Colon (tissue), 2 donors: Measurements from ENCODE around the gene PTPRN2.

Experiments used
- FAIRE-seq: peaks from 2 replicates; lab custom pipeline; 2012; peaks lifted over from hg19 to GRCh38; lab: Jason Lieb, UNC
- donor health status: control.
- donor health status: control.

PTPRN2 gene

DNA sequence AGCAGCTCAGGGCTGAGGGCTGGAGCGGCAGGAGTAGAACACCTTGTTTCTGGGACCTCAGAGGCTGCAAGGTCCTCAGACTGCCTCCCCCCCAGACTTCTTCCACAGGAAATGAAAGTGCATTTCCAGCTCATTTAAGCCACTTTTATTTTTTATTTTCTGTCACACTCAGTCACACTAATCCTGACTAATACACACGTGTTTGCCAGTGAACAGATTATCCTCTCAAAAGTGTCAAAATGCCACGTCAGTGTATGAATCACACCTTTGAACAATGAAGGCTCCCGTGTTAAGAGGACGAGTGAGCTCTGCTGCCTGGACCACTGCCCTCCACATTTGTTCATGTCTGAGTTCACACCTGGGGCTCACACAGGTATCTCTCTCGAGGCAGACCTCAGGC is 762.3 kb downstream of the PTPRN2 start:
- FAIRE-seq: no peak

GRCh38 chr7:157824819-157825121 is 762.9 kb downstream of the PTPRN2 start:
- no peak for FAIRE-seq

DNA sequence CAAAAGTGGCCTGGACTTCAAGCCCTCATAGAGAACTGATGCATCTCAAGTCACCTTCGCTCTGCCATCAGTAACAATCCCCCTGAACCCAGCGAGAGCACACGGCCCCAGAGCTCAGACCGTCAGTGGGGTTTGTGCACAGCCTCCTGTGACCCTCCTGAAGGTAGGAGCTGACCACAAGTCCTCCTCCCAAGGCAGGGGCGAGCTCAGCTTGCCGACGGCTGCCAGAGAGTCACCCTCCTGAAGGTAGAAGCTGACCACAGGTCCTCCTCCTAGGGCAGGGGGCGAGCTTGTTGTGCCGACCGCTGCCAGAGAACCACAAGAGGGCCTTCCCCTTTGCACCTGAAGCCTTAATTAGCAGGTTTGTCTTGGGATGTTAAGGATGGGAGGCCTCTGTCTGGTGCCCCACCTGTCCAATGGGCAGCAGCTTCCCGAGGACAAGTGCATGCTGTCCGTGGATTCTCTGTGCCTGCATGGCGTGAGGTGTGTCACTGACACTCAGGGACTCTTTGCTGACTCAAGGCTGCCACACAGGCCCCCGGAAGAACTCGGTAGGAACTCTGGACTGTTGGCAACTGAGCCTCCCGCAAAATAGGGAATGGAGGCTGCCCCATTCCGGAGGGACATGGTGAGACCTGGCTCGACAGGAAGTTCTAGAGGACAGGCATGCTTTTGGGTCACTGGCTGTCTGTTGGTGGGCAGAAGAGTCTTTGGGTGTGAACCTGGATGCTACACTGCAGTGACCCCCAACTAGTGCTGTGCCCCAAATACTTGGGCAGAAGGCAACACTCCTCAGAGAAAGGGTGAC is 763.4 kb downstream of the PTPRN2 start:
- no peak for FAIRE-seq

DNA sequence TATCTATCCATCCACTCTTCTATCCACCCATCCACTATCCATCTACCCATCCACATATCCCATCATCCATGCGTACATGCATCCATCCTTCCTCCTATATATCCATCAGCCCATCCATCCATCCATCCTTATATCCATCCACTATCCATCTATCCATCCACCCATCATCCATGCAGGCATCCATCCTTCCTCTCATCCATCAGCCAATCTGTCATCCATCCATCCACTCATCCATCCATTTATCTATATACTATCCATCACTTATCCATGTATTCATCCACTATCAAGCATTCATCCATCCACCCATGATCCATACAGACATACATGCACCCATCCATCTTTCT is 765.0 kb downstream of the PTPRN2 start:
- no peak for FAIRE-seq

DNA sequence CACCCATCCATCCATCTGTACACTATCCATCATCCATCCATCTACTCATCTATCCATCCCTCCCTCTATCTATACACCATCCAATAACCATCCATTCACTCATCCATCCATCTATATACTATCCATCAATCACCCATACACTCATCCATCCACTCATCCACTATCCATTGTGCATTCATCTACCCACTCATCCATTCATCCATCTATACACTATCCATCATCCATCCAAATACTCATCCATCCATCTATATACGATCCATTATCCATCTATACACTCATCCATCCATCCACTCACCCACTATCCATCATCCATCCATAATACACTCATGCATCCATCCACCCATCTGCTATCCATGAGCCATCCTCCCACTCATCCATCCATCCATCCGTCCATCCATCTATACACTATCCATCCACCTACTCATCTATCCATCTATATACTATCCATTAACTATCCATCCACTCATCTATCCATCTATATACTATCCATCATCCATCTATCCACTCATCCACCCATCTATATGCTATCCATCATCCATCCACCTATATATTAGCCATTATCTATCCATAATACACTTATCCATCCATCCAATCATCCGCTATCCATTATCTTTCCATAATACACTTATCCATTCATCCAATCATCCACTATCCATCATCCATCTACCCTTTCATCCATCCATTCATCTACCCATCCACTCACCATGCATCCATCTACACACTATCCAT is 765.5 kb downstream of the PTPRN2 start:
- FAIRE-seq: no peak

DNA sequence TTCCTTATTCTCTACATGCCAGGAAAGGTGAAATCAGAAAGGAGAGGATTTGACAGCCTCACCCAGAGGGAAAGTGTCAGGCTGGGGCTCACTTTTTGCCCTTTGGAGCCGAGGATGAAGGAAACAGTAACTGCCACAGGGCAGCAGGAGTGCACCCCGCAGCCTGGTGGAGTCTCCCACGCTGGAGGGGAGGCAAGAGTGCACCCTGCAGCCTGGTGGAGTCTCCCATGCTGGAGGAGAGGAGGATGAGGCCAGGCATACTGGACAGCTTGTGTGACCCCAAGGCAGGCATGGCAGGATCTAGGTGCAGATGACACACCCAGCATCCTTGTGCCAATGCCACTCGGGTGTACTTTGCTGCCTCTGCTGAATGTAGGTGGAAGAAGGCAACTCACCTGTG is 766.8 kb downstream of the PTPRN2 start:
- FAIRE-seq: no peak

- FAIRE-seq: no peak
These were observed 768.2 kb downstream of the PTPRN2 start for GRCh38 chr7:157819455-157819807.

DNA sequence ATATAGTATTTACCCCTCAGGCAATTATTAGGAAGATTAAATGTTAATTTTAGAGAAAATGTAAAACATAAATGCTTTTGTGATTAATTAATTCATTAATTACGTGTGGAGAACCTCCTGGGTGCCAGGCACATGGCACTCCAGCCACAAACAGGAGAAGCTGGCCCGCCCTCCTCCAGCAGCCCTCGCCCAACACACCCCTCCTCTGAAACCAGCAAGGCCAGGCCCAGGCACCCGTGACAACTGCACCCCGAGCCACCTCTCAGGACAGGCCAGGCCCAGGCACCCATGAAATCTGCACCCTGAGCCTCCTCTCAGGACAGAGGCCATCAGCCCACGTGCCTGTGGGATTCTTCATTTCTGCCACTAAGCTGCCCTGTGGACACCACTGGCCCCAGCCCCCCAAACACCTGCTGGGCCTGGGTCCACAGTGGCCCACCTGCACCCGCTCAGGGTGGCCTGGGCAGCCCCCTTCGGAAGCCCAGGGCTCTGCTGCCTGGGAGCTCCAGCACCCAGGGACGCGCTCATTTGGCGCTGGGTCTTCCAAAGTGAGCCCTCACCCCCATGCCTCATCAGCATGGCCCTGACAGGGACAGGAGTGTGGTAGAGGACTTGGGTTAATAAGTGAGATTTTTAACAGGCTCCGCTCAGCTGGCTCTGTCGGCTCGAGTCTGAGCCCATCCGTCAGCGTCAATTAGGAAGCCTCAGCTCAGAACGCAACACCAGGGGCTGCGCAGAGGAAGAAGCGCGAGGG is 768.7 kb downstream of the PTPRN2 start:
- FAIRE-seq: no peak

GRCh38 chr7:157817944-157818700 is 769.5 kb downstream of the PTPRN2 start:
- FAIRE-seq: no peak

DNA sequence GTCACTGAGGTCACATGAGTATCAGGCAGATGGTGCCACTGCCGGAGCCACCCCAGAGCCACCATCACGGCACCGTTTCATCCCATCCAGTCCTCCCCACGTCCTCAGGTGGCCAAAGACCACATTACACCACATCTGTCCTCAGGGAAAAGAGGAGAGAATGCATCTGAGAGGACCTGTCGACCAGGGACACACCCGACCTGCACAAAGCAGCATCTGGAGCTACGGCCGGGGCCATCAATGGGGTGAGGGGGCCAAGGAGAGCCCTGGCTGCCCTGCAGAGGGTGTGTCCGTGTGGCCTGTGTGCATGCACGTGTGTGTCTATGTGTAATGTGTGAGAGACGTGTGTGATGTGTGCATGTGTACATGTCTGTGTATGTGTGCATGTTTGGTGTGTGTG is 770.2 kb downstream of the PTPRN2 start:
- FAIRE-seq: no peak

DNA sequence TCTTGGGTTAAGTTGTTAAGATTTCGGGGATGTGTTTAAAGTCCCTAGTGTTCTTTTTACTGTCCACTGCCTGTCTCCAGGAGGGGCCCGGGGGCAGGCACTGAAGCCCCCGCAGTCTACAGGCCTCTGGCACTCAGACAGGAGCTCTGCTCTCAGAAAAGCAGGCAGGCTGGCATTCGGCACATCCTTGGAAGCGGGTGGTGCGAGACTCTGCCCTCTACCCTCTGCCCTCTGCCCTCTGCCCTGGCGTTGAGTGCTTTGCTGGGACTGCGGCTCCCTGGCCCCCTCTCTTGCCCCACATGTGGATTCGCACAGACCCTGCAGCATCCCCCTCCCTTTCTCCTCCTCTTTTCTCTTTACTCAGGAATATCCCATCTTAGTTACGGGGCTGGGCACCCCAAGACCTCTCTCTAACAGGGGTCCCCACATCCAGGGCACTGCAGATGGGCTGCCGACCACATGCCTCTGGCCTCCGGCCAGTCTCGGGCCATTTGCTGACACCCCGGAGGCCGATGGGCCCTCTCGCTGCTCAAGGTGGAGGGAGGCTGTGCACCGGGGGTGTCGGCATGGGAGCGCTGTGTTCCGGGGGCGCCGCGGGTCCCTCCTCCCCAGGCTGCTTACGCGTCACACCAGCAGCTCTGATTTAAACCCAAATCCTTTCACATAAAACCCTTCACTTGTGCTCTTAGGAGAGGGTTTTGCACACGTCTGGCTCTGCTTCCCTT is 770.9 kb downstream of the PTPRN2 start:
- FAIRE-seq: no peak

- FAIRE-seq: no peak
These were observed 771.5 kb downstream of the PTPRN2 start for GRCh38 chr7:157816086-157816485.

DNA sequence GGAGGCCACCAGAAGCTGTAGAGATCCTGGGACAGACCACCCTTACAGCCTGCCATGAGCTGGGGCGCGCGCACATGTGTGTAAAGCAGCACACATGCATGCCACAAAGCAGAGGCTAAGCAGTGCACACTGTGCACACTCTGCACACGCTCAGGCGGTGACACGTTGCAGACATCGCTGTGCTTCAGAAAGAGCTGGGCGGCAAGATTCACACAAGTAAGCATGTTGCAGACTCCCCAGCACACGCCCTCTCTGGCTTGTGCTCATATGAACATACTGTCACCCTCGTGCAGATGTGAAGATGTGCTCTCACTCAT is 772.0 kb downstream of the PTPRN2 start:
- FAIRE-seq: no peak

DNA sequence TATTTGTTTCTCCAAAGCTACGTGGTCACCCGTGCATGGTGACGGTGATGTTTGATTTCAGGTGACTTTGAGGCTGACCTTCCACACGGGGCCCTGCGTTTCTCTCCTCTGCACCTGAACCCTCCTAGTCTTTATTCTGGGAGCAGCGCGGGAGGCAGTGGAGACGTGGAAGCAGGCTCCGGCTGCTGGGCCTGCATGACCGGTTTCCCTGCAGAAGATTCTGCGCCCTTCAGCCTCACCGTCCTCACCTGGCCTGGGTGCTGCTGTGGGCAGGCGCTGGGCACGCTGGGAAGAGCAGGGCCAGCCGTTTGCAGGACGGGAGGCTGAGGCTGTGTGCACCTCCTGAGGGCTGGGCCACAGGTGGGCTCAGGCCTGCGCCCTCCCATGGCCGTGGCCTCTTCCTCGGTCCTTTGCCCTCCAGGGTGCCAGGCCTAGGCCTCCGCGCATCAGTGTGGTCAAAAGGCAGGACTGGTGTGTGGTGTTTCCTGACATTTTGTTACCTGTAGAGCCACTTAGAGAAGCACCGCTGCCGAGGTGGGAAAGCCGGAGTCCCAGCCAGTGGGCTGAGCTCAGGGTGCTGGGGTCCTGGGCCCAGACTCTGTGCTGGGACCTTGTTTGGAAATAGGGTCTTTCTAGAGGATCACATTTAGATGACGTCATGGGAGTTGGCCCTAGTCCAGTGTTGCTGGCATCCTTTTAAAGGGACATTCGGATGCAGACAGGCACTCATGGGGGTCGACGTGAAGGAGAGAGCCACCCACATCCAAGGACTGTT is 772.5 kb downstream of the PTPRN2 start:
- FAIRE-seq: no peak

GRCh38 chr7:157813741-157814661 is 773.6 kb downstream of the PTPRN2 start:
- FAIRE-seq: no peak

DNA sequence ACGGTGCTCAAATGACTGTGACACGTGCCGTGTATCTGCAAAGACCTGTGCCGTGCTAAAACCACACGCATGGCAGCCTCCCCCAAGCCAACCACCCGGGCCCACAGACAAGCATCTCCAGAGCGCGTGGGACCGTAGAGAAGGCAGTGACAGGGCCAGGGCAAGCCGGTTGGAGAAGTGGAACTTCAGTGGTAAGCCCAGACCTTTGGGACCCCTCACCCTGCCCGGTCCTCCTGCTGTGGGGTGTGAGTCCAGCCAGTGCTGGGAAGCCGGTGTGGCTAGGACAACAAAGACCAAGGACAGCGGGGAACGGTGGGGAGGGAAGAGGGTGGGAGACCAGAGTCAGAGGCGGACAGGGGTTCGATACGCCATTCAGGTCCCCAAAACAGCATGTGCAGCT is 774.6 kb downstream of the PTPRN2 start:
- no peak for FAIRE-seq

DNA sequence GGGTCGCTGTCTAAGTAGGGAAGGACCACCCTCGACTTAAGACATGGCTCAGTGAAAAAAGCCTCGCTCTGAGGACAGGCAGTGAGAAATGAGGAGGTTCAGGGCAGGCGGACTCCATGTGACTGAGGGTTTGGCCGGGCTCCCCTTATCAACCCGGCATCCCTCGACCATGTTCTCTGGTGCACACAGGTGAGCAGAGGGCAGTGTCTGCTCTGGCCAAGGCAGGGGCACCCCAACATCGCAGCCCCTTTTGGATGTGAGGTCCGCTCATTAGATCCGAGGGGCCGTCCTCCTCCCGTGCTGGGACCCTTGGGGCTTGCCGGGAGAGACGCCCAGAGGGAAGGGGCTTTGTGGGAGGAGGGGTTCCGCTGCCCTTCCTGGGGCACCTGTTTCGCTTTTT is 775.7 kb downstream of the PTPRN2 start:
- no peak for FAIRE-seq

- FAIRE-seq: no peak
These were observed 777.5 kb downstream of the PTPRN2 start for GRCh38 chr7:157809863-157810851.
